CD14-positive monocyte (primary cell): ENCODE results near the gene CDK15. TPM values are rescaled to one million over a fixed set of nuclear protein-coding genes. Genes with fewer than 3 reads are reported as not detected.

Experiments used
- DNase-seq, 3 donors: peaks; one replicate each; pipeline ENCODE4 v3.0.0-alpha.2; 2011 to 2022
- H2AFZ ChIP-seq: 2 replicates; pipeline ENCODE4 v1.6.0; 2012; ENCODE audit warnings: mild to moderate bottlenecking, low read depth, low read length, inconsistent platforms; ENCODE audit not compliant: insufficient read depth, poor library complexity, severe bottlenecking
- H3K27ac ChIP-seq, 2 donors: 1 replicate in 1 of 2; 2 replicates in 1 of 2; pipeline ENCODE4 v1.5.1; 2012 to 2013; ENCODE audit warnings: low read length in 2 of 2, control low read depth in 1 of 2, inconsistent platforms in 1 of 2, low read depth in 1 of 2, mild to moderate bottlenecking in 1 of 2
- H3K27me3 ChIP-seq, 2 donors: one replicate each; pipeline versions ENCODE4 v1.6.0 to v1.6.1; 2011 to 2013; ENCODE audit warnings: low read length in 2 of 2; ENCODE audit not compliant: control insufficient read depth in 2 of 2, insufficient read depth in 2 of 2
- H3K36me3 ChIP-seq, 2 donors: replicated peaks in 1 of 2; 1 replicate in 1 of 2; 2 replicates in 1 of 2; pipeline versions ENCODE4 v1.5.1 to v1.6.1; 2012 to 2013; ENCODE audit warnings: low read length in 2 of 2, control low read depth in 1 of 2, inconsistent platforms in 1 of 2, mild to moderate bottlenecking in 1 of 2; ENCODE audit not compliant: insufficient read depth in 2 of 2, control insufficient read depth in 1 of 2
- H3K4me1 ChIP-seq, 2 donors: 1 replicate in 1 of 2; 2 replicates in 1 of 2; pipeline versions ENCODE4 v1.5.1 to v1.6.1; 2012 to 2013; ENCODE audit warnings: low read length in 2 of 2, control low read depth in 1 of 2, inconsistent platforms in 1 of 2, mild to moderate bottlenecking in 1 of 2, moderate library complexity in 1 of 2; ENCODE audit not compliant: insufficient read depth in 2 of 2, control insufficient read depth in 1 of 2
- H3K4me2 ChIP-seq: replicated peaks from 2 replicates; pipeline ENCODE3; 2012; ENCODE audit warnings: low read length, moderate library complexity, mild to moderate bottlenecking; ENCODE audit not compliant: poor library complexity, severe bottlenecking; ENCODE audit errors: extremely low read depth
- H3K4me3 ChIP-seq, 3 experiments: fragments of 200-600 bp in 1 of 3; sonication (generic) in 1 of 3; replicated peaks in 1 of 3; 1 replicate in 2 of 3; 2 replicates in 1 of 3; pipeline ENCODE4 v1.5.1; 2011 to 2013; ENCODE audit warnings: low read length in 3 of 3, mild to moderate bottlenecking in 3 of 3, control low read depth in 2 of 3, low read depth in 2 of 3, inconsistent platforms in 1 of 3, moderate library complexity in 1 of 3
- H3K79me2 ChIP-seq: 2 replicates; pipeline ENCODE4 v1.6.0; 2012; ENCODE audit warnings: mild to moderate bottlenecking, control low read depth, inconsistent platforms, low read length, moderate library complexity; ENCODE audit not compliant: insufficient read depth
- H3K9ac ChIP-seq: 2 replicates; pipeline ENCODE4 v1.6.0; 2017; ENCODE audit warnings: low read length, mild to moderate bottlenecking; ENCODE audit not compliant: insufficient read depth, poor library complexity, severe bottlenecking
- H3K9me3 ChIP-seq, 2 donors: replicated peaks in 1 of 2; 1 replicate in 1 of 2; 2 replicates in 1 of 2; pipeline versions ENCODE4 v1.5.1 to v1.6.1; 2012 to 2013; ENCODE audit warnings: low read length in 2 of 2, control low read depth in 1 of 2; ENCODE audit not compliant: control insufficient read depth in 1 of 2, insufficient read depth in 1 of 2
- H4K20me1 ChIP-seq: 2 replicates; pipeline ENCODE4 v1.6.0; 2012; ENCODE audit warnings: mild to moderate bottlenecking, low read length, control low read depth, moderate library complexity; ENCODE audit not compliant: insufficient read depth
- H3K27ac Mint-ChIP-seq, 7 donors: one replicate each; pipeline ENCODE4 v1.8.0; 2020; ENCODE audit warnings: mild to moderate bottlenecking in 7 of 7, mixed read lengths in 7 of 7, moderate library complexity in 6 of 7, inconsistent platforms in 2 of 7
- H3K27me3 Mint-ChIP-seq, 3 donors: one replicate each; pipeline ENCODE4 v1.8.0; 2021 to 2022; ENCODE audit warnings: low read depth in 3 of 3, mild to moderate bottlenecking in 3 of 3, mixed read lengths in 3 of 3, moderate library complexity in 3 of 3, inconsistent platforms in 1 of 3
- H3K36me3 Mint-ChIP-seq, 2 donors: one replicate each; pipeline ENCODE4 v1.8.0; 2020; ENCODE audit warnings: mixed read lengths in 2 of 2, inconsistent platforms in 1 of 2, mild to moderate bottlenecking in 1 of 2
- H3K4me1 Mint-ChIP-seq: one replicate; pipeline ENCODE4 v1.8.0; 2020; ENCODE audit warnings: mild to moderate bottlenecking, mixed read lengths
- H3K4me3 Mint-ChIP-seq, 2 donors: one replicate each; pipeline ENCODE4 v1.8.0; 2020; ENCODE audit warnings: mild to moderate bottlenecking in 2 of 2, mixed read lengths in 2 of 2, moderate library complexity in 1 of 2
- H3K9me3 Mint-ChIP-seq, 7 donors: one replicate each; pipeline ENCODE4 v1.8.0; 2020 to 2022; ENCODE audit warnings: mixed read lengths in 7 of 7, mild to moderate bottlenecking in 6 of 7, moderate library complexity in 6 of 7, inconsistent platforms in 2 of 7
- CTCF ChIP-seq: fragments of 200-600 bp; IDR thresholded peaks from one replicate; pipeline ENCODE4 v1.8.0; 2022; ENCODE audit warnings: antibody characterized with exemption, mild to moderate bottlenecking
- WGBS: methylation state at CpG from one replicate; pipeline ENCODE4 v1.1.5; 2013; ENCODE audit warnings: missing lambda C conversion rate; ENCODE audit not compliant: insufficient coverage; 5-methylcytosine and 5-hydroxymethylcytosine counted together
- intact Hi-C, 2 donors: fragments of 100-400 bp; cut with micrococcal nuclease; formaldehyde crosslinking; loops; one replicate each; pipeline versions ENCODE4 v1.15.0 to v1.15.1; 2023
- polyA plus RNA-seq, 3 donors: library from polyadenylated mRNA; depleted of rRNA in 1 of 3; unstranded in 2 of 3; stranded (reverse) in 1 of 3; fragments of 300-500 nt in 2 of 3; fragments of >200 nt in 1 of 3; fragmentation: Illumina TruSeq in 2 of 3; gene quantifications; 1 replicate in 2 of 3; 2 replicates in 1 of 3; pipeline ENCODE4 v1.2.3, GENCODE V29; 2012 to 2021

Gene CDK15
- polyA plus RNA-seq, 3 donors, result not detected

GRCh38 chr2:201923436-201924328, 117.3 kb downstream of the CDK15 start:
- Mint-ChIP-seq H3K27ac (no peak overlapping the region), H3K36me3 (no peaks in the 10 kb centered on the region), H3K4me1 (no peaks in the 10 kb centered on the region), H3K27me3 (peaks cover 0 to 2% (median 0%) of the 10 kb centered on the region in 3 donors), H3K9me3 (no peaks in the 10 kb centered on the region), H3K4me3 (no peak overlapping the region)
- Histone ChIP-seq H3K27me3 (no peaks in the 10 kb centered on the region), H3K4me3 (no peak overlapping the region), H3K9me3 (no peaks in the 10 kb centered on the region), H3K9ac (no peak overlapping the region), H4K20me1 (no peaks in the 10 kb centered on the region), H2AFZ (no peak overlapping the region), H3K36me3 (no peaks in the 10 kb centered on the region), H3K4me2 (no peak overlapping the region), H3K79me2 (no peaks in the 10 kb centered on the region), H3K27ac (no peak overlapping the region), H3K4me1 (no peaks in the 10 kb centered on the region)
- no peak for TF ChIP-seq CTCF
- no peak for DNase-seq
- intact Hi-C loops, result no loop called here
- 76% methylated on average over 5 of the region's 10 CpGs for WGBS

GRCh38 chr2:201924453-201924852, 118.1 kb downstream of the CDK15 start:
- Histone ChIP-seq H3K79me2 (no peaks in the 10 kb centered on the region), H3K4me1 (no peaks in the 10 kb centered on the region), H3K4me2 (no peak overlapping the region), H2AFZ (no peak overlapping the region), H3K9ac (no peak overlapping the region), H3K36me3 (no peaks in the 10 kb centered on the region), H3K27me3 (no peaks in the 10 kb centered on the region), H3K27ac (no peak overlapping the region), H3K4me3 (no peak overlapping the region), H4K20me1 (no peaks in the 10 kb centered on the region), H3K9me3 (no peaks in the 10 kb centered on the region)
- Mint-ChIP-seq H3K27ac (no peak overlapping the region), H3K36me3 (no peaks in the 10 kb centered on the region), H3K4me1 (no peaks in the 10 kb centered on the region), H3K4me3 (no peak overlapping the region), H3K27me3 (peaks cover 0 to 2% (median 0%) of the 10 kb centered on the region in 3 donors), H3K9me3 (no peaks in the 10 kb centered on the region)
- TF ChIP-seq CTCF, result no peak
- DNase-seq, result no peak
- 89% methylated on average over 3 of the region's 5 CpGs for WGBS
- intact Hi-C loops, result no loop called here
